A673 (cell line): ENCODE measurements around the gene P2RY6. TPM values are rescaled to one million over a fixed set of nuclear protein-coding genes. Genes with fewer than 3 reads are reported as not detected.

Source experiments
- BruUV-seq: library from RNA; stranded (reverse); fragments of 400-500 nt; replicated peaks from 2 replicates; lab custom pipeline; 2021; lab: Mats Ljungman, UMichigan
- CTCF ChIA-PET: fragments of 300-600 bp; sonication (Branson Sonifier 250); formaldehyde crosslinking; loops from one replicate; lab custom pipeline; 2022; ENCODE audit warnings: antibody characterized with exemption; lab: Charles Lee
- POLR2A ChIA-PET: fragments of 300-600 bp; sonication (Branson Sonifier 250); formaldehyde crosslinking; loops from one replicate; lab custom pipeline; 2022; ENCODE audit warnings: antibody characterized with exemption; ENCODE audit not compliant: low non-redundant PET; lab: Charles Lee
- DNase-seq: peaks from one replicate; pipeline ENCODE4 v3.0.0-alpha.2; 2015; ENCODE audit warnings: low spot score
- H3K27ac ChIP-seq: fragments of 200-600 bp; sonication (generic); 2 replicates; pipeline ENCODE4 v1.5.1; 2016; ENCODE audit warnings: mixed run types, low read depth, mild to moderate bottlenecking, mixed read lengths, antibody characterized with exemption, low read length; ENCODE audit not compliant: poor library complexity, severe bottlenecking
- H3K27me3 ChIP-seq: fragments of 200-600 bp; sonication (generic); replicated peaks from 2 replicates; pipeline ENCODE4 v1.6.1; 2017; ENCODE audit warnings: mixed run types, low read depth, mild to moderate bottlenecking, mixed read lengths, antibody characterized with exemption, low read length; ENCODE audit not compliant: insufficient read depth, poor library complexity
- H3K36me3 ChIP-seq: fragments of 200-600 bp; sonication (generic); 2 replicates; pipeline ENCODE4 v1.6.1; 2016; ENCODE audit warnings: mixed run types, mild to moderate bottlenecking, mixed read lengths, antibody characterized with exemption, low read length; ENCODE audit not compliant: insufficient read depth, poor library complexity, severe bottlenecking
- H3K4me1 ChIP-seq: fragments of 200-600 bp; sonication (generic); 2 replicates; pipeline ENCODE4 v1.6.1; 2017; ENCODE audit warnings: mixed run types, mild to moderate bottlenecking, mixed read lengths, antibody characterized with exemption, low read length; ENCODE audit not compliant: insufficient read depth, poor library complexity, severe bottlenecking
- H3K4me3 ChIP-seq: fragments of 200-600 bp; sonication (generic); 2 replicates; pipeline ENCODE4 v1.5.1; 2016; ENCODE audit warnings: low read depth, mixed run types, mild to moderate bottlenecking, mixed read lengths, low read length; ENCODE audit not compliant: poor library complexity, severe bottlenecking
- H3K9me3 ChIP-seq: fragments of 200-600 bp; sonication (generic); 2 replicates; pipeline ENCODE4 v1.6.1; 2016; ENCODE audit warnings: mixed run types, low read depth, mild to moderate bottlenecking, mixed read lengths, antibody characterized with exemption, low read length; ENCODE audit not compliant: poor library complexity, severe bottlenecking
- CTCF ChIP-seq: fragments of 300-800, 200-600 bp; sonication (generic); conservative IDR thresholded peaks from 2 replicates; pipeline ENCODE4 v1.5.1; 2017; ENCODE audit warnings: low read depth, mild to moderate bottlenecking, antibody characterized with exemption, low read length, moderate library complexity, mixed read lengths
- EZH2 ChIP-seq: fragments of 200-600 bp; sonication (generic); IDR thresholded peaks from 2 replicates; pipeline ENCODE4 v1.6.1; 2017; ENCODE audit warnings: borderline replicate concordance, low read depth, mild to moderate bottlenecking, mixed read lengths, antibody characterized with exemption, low read length; ENCODE audit not compliant: poor library complexity, severe bottlenecking
- intact Hi-C: fragments of 100-400 bp; cut with micrococcal nuclease; formaldehyde crosslinking; loops from one replicate; pipeline ENCODE4 v1.10.0; 2022; ENCODE audit not compliant: unreplicated experiment
- total RNA-seq: library from RNA; stranded (reverse); gene quantifications from 2 replicates; pipeline ENCODE4 v1.2.3, GENCODE V29; 2021

The P2RY6 gene
- total RNA-seq, 1 experiment from 2014 or later: 0.43 TPM

- H3K27ac ChIP-seq: no peak overlapping the region
- no peaks in the 10 kb centered on the region for H3K27me3 ChIP-seq
- no peak for DNase-seq
- no peaks in the 10 kb centered on the region for H3K36me3 ChIP-seq
- no peaks in the 10 kb centered on the region for H3K4me1 ChIP-seq
- H3K4me3 ChIP-seq: no peak overlapping the region
- intact Hi-C loops: loop anchor here (10.0 kb wide), 1 partner anchor 515 kb away; no protein-coding TSS in a partner anchor
- no peak for TF ChIP-seq CTCF
- TF ChIP-seq EZH2: no peak
- no TSS peak for BruUV-seq
- POLR2A ChIA-PET: no interaction called here
- CTCF ChIA-PET: no interaction called here
- H3K9me3 ChIP-seq: no peaks in the 10 kb centered on the region
These were observed 32.5 kb upstream of the P2RY6 start for GRCh38 chr11:73239571-73240189.

- no peak overlapping the region for H3K27ac ChIP-seq
- CTCF ChIA-PET: no interaction called here
- TF ChIP-seq EZH2: no peak
- no peak for TF ChIP-seq CTCF
- H3K36me3 ChIP-seq: no peaks in the 10 kb centered on the region
- BruUV-seq: no TSS peak
- no peaks in the 10 kb centered on the region for H3K9me3 ChIP-seq
- no peaks in the 10 kb centered on the region for H3K4me1 ChIP-seq
- intact Hi-C loops: loop anchor here (10.0 kb wide), 1 partner anchor 515 kb away; no protein-coding TSS in a partner anchor
- POLR2A ChIA-PET: no interaction called here
- no peak overlapping the region for H3K4me3 ChIP-seq
- H3K27me3 ChIP-seq: no peaks in the 10 kb centered on the region
- no peak for DNase-seq
These were observed 31.9 kb upstream of the P2RY6 start for GRCh38 chr11:73240190-73240781.

GRCh38 chr11:73241300-73241699, 30.8 kb upstream of the P2RY6 start:
- no peak for DNase-seq
- Histone ChIP-seq H3K4me3 (no peak overlapping the region), H3K36me3 (no peaks in the 10 kb centered on the region), H3K27me3 (no peaks in the 10 kb centered on the region), H3K4me1 (no peaks in the 10 kb centered on the region), H3K27ac (no peak overlapping the region), H3K9me3 (no peaks in the 10 kb centered on the region)
- CTCF ChIA-PET: no interaction called here
- POLR2A ChIA-PET: no interaction called here
- TF ChIP-seq CTCF (no peak), EZH2 (no peak)
- BruUV-seq: no TSS peak
- intact Hi-C loops: loop anchor here (10.0 kb wide), 1 partner anchor 516 kb away; no protein-coding TSS in a partner anchor
